Measurements from ENCODE around the gene SAMD8. TPM values are rescaled to one million over a fixed set of nuclear protein-coding genes. Genes with fewer than 3 reads are reported as not detected.

The SAMD8 gene
- total and polyA plus RNA-seq, 4 experiments from 2014 or later: 6.9 to 20.6 (median 14.3) TPM

DNA sequence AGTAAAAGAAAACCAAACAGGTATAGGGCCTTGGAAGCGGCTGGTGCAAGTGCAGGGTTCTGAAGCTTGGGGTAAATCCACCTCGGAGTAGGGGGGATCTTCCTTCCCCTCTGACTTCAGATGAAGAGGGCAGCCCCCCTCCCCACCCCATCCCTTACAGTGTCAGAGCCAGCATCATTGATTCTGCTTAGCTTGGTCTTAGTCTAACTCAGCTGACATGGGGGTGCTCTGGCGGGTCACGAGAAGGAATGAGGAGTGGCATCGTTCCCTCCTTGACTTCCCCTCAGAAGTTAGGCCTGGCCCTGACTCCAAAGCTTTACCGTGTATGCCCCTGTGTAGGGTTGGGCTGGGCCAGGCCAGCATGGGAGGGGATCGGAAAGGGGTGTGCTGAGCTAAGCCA, 44.2 kb upstream of the SAMD8 start:
- Mint-ChIP-seq H3K27me3 (no peaks in the 10 kb centered on the region), H3K4me1 (peaks cover 0 to 4% (median under 1%) of the 10 kb centered on the region in 4 donors), H3K9me3 (no peaks in the 10 kb centered on the region), H3K4me3 (no peak overlapping the region), H3K27ac (no peak overlapping the region), H3K36me3 (no peaks in the 10 kb centered on the region)
- Histone ChIP-seq H3K4me1 (ENCODE audit: insufficient read depth, low read length) (no peaks in the 10 kb centered on the region), H3K27me3 (ENCODE audit: insufficient read depth, low read length) (no peaks in the 10 kb centered on the region), H3K4me3 (ENCODE audit: low read length in 2 of 2) (no peak overlapping the region), H3K9me3 (ENCODE audit: control insufficient read depth in 1 of 2, low read length in 2 of 2) (no peaks in the 10 kb centered on the region), H3K27ac (ENCODE audit: low read depth, low read length) (no peak overlapping the region), H3K36me3 (ENCODE audit: insufficient read depth, low read length) (no peaks in the 10 kb centered on the region)
- ChIA-PET POLR2A (ENCODE audit: partially characterized antibody) (no interaction called here), CTCF (ENCODE audit: partially characterized antibody) (interaction anchor here (1.1 kb wide), 1 partner anchor 823 kb away, joined by 4 read pairs; no protein-coding TSS in a partner anchor)
- DNase-seq: no peak
- intact Hi-C loops (cut with micrococcal nuclease): no loop called here

GRCh38 chr10:75068523-75068922, 42.9 kb upstream of the SAMD8 start:
- H3K4me3 ChIP-seq (ENCODE audit: low read length in 2 of 2): no peak overlapping the region
- H3K9me3 Mint-ChIP-seq: no peaks in the 10 kb centered on the region
- no peak overlapping the region for H3K27ac Mint-ChIP-seq
- H3K4me1 ChIP-seq (ENCODE audit: insufficient read depth, low read length): no peaks in the 10 kb centered on the region
- DNase-seq: no peak
- ChIA-PET POLR2A (ENCODE audit: partially characterized antibody) (no interaction called here), CTCF (ENCODE audit: partially characterized antibody) (interaction anchor here (1.1 kb wide), 1 partner anchor 824 kb away, joined by 4 read pairs; no protein-coding TSS in a partner anchor)
- no peaks in the 10 kb centered on the region for H3K36me3 Mint-ChIP-seq
- no peaks in the 10 kb centered on the region for H3K36me3 ChIP-seq (ENCODE audit: insufficient read depth, low read length)
- no peaks in the 10 kb centered on the region for H3K9me3 ChIP-seq (ENCODE audit: control insufficient read depth in 1 of 2, low read length in 2 of 2)
- H3K27ac ChIP-seq (ENCODE audit: low read depth, low read length): no peak overlapping the region
- intact Hi-C loops (cut with micrococcal nuclease): no loop called here
- H3K27me3 ChIP-seq (ENCODE audit: insufficient read depth, low read length): no peaks in the 10 kb centered on the region
- no peak overlapping the region for H3K4me3 Mint-ChIP-seq
- H3K27me3 Mint-ChIP-seq: no peaks in the 10 kb centered on the region
- peaks cover 0 to 1% (median 0%) of the 10 kb centered on the region in 4 donors for H3K4me1 Mint-ChIP-seq

- Mint-ChIP-seq H3K27me3 (no peaks in the 10 kb centered on the region), H3K9me3 (no peaks in the 10 kb centered on the region), H3K4me1 (peaks cover 0 to 1% (median 0%) of the 10 kb centered on the region in 4 donors), H3K27ac (no peak overlapping the region), H3K4me3 (no peak overlapping the region), H3K36me3 (no peaks in the 10 kb centered on the region)
- Histone ChIP-seq H3K9me3 (ENCODE audit: control insufficient read depth in 1 of 2, low read length in 2 of 2) (no peaks in the 10 kb centered on the region), H3K4me3 (ENCODE audit: low read length in 2 of 2) (no peak overlapping the region), H3K36me3 (ENCODE audit: insufficient read depth, low read length) (no peaks in the 10 kb centered on the region), H3K4me1 (ENCODE audit: insufficient read depth, low read length) (no peaks in the 10 kb centered on the region), H3K27me3 (ENCODE audit: insufficient read depth, low read length) (no peaks in the 10 kb centered on the region), H3K27ac (ENCODE audit: low read depth, low read length) (no peak overlapping the region)
- intact Hi-C loops (cut with micrococcal nuclease): no loop called here
- DNase-seq: no peak
- CTCF ChIA-PET (ENCODE audit: partially characterized antibody): interaction anchor here (1.1 kb wide), 1 partner anchor 826 kb away, joined by 3 read pairs; no protein-coding TSS in a partner anchor
- POLR2A ChIA-PET (ENCODE audit: partially characterized antibody): no interaction called here
Observed at GRCh38 chr10:75070476-75070875, 41.0 kb upstream of the SAMD8 start.

- Histone ChIP-seq H3K36me3 (ENCODE audit: insufficient read depth, low read length) (no peaks in the 10 kb centered on the region), H3K9me3 (ENCODE audit: control insufficient read depth in 1 of 2, low read length in 2 of 2) (no peaks in the 10 kb centered on the region), H3K27me3 (ENCODE audit: insufficient read depth, low read length) (no peaks in the 10 kb centered on the region), H3K27ac (ENCODE audit: low read depth, low read length) (no peak overlapping the region), H3K4me1 (ENCODE audit: insufficient read depth, low read length) (no peaks in the 10 kb centered on the region), H3K4me3 (ENCODE audit: low read length in 2 of 2) (no peak overlapping the region)
- Mint-ChIP-seq H3K4me3 (no peak overlapping the region), H3K27me3 (no peaks in the 10 kb centered on the region), H3K27ac (no peak overlapping the region), H3K4me1 (peaks cover 0 to 1% (median 0%) of the 10 kb centered on the region in 4 donors), H3K9me3 (no peaks in the 10 kb centered on the region), H3K36me3 (no peaks in the 10 kb centered on the region)
- ChIA-PET POLR2A (ENCODE audit: partially characterized antibody) (no interaction called here), CTCF (ENCODE audit: partially characterized antibody) (interaction anchor here (1.1 kb wide), 1 partner anchor 827 kb away, joined by 3 read pairs; no protein-coding TSS in a partner anchor)
- intact Hi-C loops (cut with micrococcal nuclease): no loop called here
- no peak for DNase-seq
Observed at GRCh38 chr10:75070961-75071428, 40.5 kb upstream of the SAMD8 start.

DNA sequence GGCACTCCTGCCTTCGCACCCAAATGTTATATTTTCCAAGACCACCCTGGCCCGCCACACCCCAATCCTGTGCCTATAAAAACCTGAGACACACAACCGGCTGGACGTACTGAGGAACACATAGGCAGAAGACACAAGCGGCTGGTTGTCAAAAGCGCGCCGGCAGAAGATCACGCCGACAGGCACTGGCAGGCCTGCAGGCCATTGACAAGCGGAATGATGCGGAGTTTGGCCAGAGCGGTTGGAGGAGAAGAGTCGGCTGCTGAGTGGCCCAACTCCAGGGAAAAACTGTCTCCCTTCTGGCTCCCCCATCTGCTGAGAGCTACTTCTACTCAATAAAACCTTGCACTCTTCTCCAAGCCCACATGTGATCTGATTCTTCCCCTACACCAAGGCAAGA, 39.7 kb upstream of the SAMD8 start:
- H3K9me3 Mint-ChIP-seq: no peaks in the 10 kb centered on the region
- POLR2A ChIA-PET (ENCODE audit: partially characterized antibody): no interaction called here
- CTCF ChIA-PET (ENCODE audit: partially characterized antibody): no interaction called here
- Histone ChIP-seq H3K36me3 (ENCODE audit: insufficient read depth, low read length) (no peaks in the 10 kb centered on the region), H3K27ac (ENCODE audit: low read depth, low read length) (no peak overlapping the region), H3K9me3 (ENCODE audit: control insufficient read depth in 1 of 2, low read length in 2 of 2) (no peaks in the 10 kb centered on the region), H3K4me1 (ENCODE audit: insufficient read depth, low read length) (no peaks in the 10 kb centered on the region), H3K4me3 (ENCODE audit: low read length in 2 of 2) (no peak overlapping the region), H3K27me3 (ENCODE audit: insufficient read depth, low read length) (no peaks in the 10 kb centered on the region)
- intact Hi-C loops (cut with micrococcal nuclease): no loop called here
- no peak for DNase-seq
- peaks cover 0 to 3% (median 0%) of the 10 kb centered on the region in 4 donors for H3K4me1 Mint-ChIP-seq
- no peaks in the 10 kb centered on the region for H3K36me3 Mint-ChIP-seq
- no peak overlapping the region for H3K4me3 Mint-ChIP-seq
- no peaks in the 10 kb centered on the region for H3K27me3 Mint-ChIP-seq
- no peak overlapping the region for H3K27ac Mint-ChIP-seq

DNA sequence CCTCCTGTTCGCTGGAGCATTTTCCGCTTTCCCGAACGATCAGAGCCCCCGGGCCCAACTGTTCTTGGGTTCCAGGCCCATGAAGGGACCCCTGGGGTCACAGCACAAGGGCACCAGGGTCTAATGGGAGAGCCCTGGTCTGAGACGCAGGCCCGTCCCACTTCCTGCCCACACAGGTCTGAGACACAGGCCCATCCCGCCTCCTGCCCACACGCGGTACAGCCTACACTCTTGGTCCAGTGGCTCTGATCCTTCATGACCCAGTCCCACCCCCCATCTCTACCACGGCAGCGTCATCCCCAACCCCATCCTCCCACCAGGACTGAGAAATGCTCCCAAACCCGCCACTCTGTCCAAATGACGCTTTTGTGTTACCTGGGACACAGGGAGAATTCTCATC, 38.7 kb upstream of the SAMD8 start:
- no peaks in the 10 kb centered on the region for H3K4me1 ChIP-seq (ENCODE audit: insufficient read depth, low read length)
- CTCF ChIA-PET (ENCODE audit: partially characterized antibody): no interaction called here
- no peaks in the 10 kb centered on the region for H3K9me3 ChIP-seq (ENCODE audit: control insufficient read depth in 1 of 2, low read length in 2 of 2)
- DNase-seq: no peak
- peaks cover 0 to 3% (median 0%) of the 10 kb centered on the region in 4 donors for H3K4me1 Mint-ChIP-seq
- H3K27me3 Mint-ChIP-seq: no peaks in the 10 kb centered on the region
- POLR2A ChIA-PET (ENCODE audit: partially characterized antibody): no interaction called here
- intact Hi-C loops (cut with micrococcal nuclease): no loop called here
- no peaks in the 10 kb centered on the region for H3K36me3 Mint-ChIP-seq
- H3K36me3 ChIP-seq (ENCODE audit: insufficient read depth, low read length): no peaks in the 10 kb centered on the region
- H3K4me3 Mint-ChIP-seq: no peak overlapping the region
- no peak overlapping the region for H3K4me3 ChIP-seq (ENCODE audit: low read length in 2 of 2)
- H3K27ac Mint-ChIP-seq: no peak overlapping the region
- H3K9me3 Mint-ChIP-seq: no peaks in the 10 kb centered on the region
- H3K27ac ChIP-seq (ENCODE audit: low read depth, low read length): no peak overlapping the region
- H3K27me3 ChIP-seq (ENCODE audit: insufficient read depth, low read length): no peaks in the 10 kb centered on the region

- H3K4me3 ChIP-seq (ENCODE audit: low read length in 2 of 2): no peak overlapping the region
- H3K27me3 ChIP-seq (ENCODE audit: insufficient read depth, low read length): no peaks in the 10 kb centered on the region
- intact Hi-C loops (cut with micrococcal nuclease): no loop called here
- ChIA-PET POLR2A (ENCODE audit: partially characterized antibody) (no interaction called here), CTCF (ENCODE audit: partially characterized antibody) (no interaction called here)
- H3K4me1 Mint-ChIP-seq: peaks cover 0 to 3% (median 0%) of the 10 kb centered on the region in 4 donors
- DNase-seq: no peak
- H3K36me3 Mint-ChIP-seq: no peaks in the 10 kb centered on the region
- no peaks in the 10 kb centered on the region for H3K9me3 ChIP-seq (ENCODE audit: control insufficient read depth in 1 of 2, low read length in 2 of 2)
- H3K27ac Mint-ChIP-seq: no peak overlapping the region
- H3K4me1 ChIP-seq (ENCODE audit: insufficient read depth, low read length): no peaks in the 10 kb centered on the region
- no peaks in the 10 kb centered on the region for H3K27me3 Mint-ChIP-seq
- no peaks in the 10 kb centered on the region for H3K36me3 ChIP-seq (ENCODE audit: insufficient read depth, low read length)
- H3K4me3 Mint-ChIP-seq: no peak overlapping the region
- no peaks in the 10 kb centered on the region for H3K9me3 Mint-ChIP-seq
- H3K27ac ChIP-seq (ENCODE audit: low read depth, low read length): no peak overlapping the region
Observed at GRCh38 chr10:75073442-75073841, 38.0 kb upstream of the SAMD8 start.

All from CD4-positive, alpha-beta memory T cell (primary cell).